ENCODE results near the gene RAB3C.

GRCh38 chr5:58641533-58641932, 58.7 kb downstream of the RAB3C start:
- TF ChIP-seq EZH2 (IDR thresholded peaks at IDR 0.05; ENCODE audit: borderline replicate concordance, low read length), result no peak
- no peak for TF ChIP-seq CTCF (conservative IDR thresholded peaks at IDR 0.05 in 1 of 2, IDR thresholded peaks at IDR 0.05 in 1 of 2; ENCODE audit: extremely low read depth in 1 of 2, insufficient read depth in 1 of 2, low read depth in 1 of 2, low read length in 2 of 2)

All from mammary epithelial cell (primary cell).